Measurements from ENCODE around the gene RAE1.
A peak's percentile ranks its signal among the peaks of the same experiment; 100 is the strongest.

RAE1 gene, protein sequence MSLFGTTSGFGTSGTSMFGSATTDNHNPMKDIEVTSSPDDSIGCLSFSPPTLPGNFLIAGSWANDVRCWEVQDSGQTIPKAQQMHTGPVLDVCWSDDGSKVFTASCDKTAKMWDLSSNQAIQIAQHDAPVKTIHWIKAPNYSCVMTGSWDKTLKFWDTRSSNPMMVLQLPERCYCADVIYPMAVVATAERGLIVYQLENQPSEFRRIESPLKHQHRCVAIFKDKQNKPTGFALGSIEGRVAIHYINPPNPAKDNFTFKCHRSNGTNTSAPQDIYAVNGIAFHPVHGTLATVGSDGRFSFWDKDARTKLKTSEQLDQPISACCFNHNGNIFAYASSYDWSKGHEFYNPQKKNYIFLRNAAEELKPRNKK

DNA sequence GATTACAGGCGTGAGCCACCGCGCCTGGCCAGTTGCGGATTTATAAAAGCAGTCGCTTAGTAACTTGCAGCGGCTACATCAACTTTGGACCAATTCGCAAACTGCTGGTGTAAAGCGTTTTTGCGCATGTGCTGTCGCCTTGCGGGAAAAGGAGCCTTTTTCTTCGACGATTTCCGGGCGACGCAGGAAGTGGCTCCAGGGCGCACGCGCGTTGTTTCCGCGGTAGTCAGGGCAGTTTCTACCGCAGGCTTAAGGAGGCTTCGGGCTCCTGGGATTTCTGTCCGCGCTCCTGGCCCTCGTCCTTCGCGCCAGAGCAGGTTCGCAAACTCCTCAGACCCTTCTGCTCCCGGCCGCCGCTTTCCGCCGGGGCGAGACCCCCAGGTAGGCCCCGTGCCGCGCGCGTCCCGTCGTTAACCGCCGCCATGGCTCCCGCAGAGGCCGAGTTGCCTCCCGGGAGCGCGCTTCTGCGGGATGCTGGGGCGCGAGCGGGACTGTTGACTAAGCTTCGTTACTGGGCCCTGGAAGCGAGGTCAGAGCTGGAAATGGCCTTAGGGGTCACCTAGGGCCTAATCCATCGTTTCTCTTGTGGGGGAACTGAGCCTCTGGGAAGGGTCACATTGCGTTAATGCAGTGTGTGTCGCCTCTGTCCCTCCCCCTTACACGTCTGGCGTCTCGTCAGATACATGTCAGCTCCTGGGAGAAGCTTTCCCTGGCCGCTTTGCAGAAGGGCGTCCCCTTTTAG is at the start of gene RAE1:
Gene RAE1, plus strand, starts transcription at position 214 of the 742 bp plus-strand sequence. CDS start 2,784 bp downstream, outside the sequence.
- DNase-seq = peak; percentile 30

DNA sequence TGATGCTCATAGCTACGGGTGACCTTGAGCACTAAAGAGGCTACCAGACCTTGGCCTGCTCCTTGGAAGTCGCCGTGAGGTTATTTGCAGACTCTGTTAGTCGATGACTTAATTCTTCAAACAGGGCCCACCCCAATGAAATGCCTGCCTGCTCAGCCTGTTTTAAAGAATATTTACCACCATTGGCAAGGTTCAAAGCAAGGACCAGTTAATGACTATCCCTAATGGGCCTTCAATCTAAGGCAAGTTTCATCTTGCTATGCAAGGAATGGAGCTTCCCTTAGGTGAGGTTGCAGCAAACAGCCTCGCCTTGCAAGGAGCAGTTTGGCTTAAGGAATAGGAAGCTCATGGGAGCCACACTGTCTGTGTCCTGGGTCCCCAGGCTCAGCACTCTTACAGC is 44.3 kb upstream of the RAE1 start:
- DNase-seq = no peak

DNA sequence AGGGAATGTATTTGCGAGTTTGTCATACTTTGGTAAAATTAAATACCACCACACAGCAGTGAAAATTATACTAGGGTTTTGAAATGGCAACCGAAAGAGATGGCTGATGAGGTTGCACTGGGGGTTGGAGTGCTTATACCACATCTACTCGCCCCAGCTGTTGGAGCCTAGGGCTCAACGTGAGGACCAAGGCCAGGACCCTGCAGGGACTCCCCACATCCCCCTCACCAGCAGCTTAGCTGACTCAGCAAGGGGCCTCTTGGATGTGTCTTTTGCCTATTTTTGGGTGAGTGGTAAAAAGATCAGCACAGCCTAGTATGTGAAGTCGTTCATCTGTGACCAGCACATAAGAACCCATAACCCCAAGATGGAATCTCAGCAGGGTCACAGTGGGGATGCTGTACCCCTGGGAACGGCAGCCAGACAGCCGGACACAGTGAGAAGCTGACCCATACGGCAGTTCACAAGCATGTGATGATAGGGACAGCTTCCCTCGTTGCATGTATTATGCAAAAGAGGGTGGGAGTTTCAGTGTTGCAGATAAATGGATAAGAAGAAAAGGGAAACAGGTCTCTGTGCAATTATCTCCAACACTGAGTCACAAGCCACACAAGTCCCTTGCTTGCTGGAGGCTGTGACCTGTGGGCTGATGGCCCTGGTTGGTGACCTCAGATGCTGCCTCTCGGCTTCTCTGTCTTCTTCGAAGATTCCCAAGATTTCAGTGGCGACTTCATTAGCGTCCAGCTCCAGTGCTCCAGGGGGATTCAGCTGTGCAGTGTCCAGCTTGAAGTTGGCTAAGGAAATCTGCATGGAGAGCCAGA is 42.4 kb upstream of the RAE1 start:
- DNase-seq = no peak

DNA sequence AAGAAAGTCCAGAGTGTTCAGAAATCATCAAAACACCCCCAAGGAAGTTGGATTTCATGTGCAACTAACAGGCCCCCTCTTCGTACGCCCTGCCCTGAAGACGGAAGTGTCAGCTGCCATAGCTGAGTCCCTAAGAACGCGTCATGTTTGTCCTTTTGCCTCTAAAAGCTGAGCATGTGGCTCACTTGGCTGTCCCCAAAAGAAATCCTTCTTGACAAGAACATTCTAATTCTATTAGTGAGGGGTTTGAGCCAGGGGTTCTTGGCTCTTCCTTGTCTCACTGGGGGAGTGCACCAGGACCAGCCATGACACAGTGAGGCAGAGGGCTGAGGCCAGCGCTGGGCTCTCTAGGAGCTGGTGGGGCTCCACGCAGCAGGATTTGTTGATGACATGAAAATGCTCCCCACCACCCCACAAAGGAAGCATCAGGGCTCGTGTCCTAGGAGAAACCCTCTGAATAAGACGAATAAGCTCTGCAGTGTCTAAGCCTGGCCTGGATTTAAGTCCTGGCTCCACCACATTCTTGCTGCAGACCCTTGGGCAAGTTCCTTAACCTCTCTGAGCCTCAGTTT is 41.4 kb upstream of the RAE1 start:
- DNase-seq = no peak

DNA sequence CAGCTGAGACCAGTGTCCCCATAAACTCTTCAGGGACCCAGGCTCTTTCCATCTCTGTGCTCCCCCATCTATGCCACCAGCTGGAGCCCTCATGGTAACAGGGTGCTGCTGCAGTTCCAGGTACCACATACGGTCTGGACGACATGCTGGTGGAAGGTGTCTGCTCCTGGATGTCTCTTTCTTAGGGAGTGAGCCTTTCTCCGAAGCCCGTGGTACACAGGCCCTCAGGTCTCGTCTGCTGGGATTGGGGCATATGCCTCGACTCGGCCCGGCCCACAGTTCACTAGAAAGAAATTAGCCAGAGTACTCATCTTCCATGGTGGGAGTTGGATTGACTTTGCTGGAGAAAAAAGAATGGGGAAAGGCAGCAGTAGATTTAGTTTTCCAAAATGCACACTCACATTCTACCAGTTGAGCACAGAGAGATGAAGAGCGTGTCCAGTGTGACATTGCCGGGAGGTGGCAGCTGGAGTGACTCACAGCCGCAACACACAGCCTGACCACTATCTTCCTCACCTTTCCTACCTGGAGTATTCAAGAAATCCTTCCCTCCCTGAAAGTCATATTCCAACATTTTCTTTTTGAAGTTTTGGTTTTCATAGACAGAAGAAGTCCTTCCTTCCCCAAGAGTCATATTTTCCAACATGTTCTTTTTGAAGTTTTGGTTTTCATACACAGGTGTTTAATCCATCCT is 40.1 kb upstream of the RAE1 start:
- DNase-seq = no peak

DNA sequence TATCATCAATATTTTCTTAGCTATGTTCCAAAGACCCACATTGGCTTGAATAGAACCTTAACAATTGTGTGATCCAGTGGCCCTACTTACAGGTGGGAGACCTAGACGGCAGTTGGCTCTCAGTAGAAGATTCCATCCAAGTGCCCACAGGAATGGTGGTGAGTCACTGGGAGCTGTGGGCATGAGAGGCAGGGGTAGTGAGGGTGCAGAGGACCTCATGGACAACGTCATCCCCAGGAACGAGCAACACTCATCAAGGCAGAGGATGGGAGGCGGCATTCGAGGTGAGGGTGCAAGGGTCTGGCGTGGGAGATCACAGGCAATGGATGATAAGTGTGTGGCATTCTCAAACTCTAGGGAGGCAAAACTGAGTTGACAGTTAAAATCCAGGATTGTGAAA is 38.9 kb upstream of the RAE1 start:
- no peak for DNase-seq

DNA sequence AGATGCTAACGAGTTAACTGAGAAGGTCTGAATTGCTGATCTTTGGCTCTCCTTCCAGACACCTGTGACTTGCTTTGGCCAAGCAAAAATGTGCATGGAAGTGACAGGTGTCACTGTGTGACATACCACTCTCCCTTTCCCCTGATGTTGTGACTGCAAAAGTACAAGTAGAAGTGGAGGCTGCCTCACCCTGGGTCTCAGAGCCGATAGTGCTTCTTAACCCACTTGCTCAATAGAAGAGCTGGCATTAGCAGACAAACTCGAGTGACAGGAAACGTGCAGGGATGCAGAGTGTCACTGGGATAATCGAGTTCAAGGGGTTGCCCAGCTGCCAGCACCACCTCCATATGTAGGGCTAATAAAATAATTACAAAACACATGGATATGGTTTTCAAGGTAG is 37.8 kb upstream of the RAE1 start:
- no peak for DNase-seq

DNA sequence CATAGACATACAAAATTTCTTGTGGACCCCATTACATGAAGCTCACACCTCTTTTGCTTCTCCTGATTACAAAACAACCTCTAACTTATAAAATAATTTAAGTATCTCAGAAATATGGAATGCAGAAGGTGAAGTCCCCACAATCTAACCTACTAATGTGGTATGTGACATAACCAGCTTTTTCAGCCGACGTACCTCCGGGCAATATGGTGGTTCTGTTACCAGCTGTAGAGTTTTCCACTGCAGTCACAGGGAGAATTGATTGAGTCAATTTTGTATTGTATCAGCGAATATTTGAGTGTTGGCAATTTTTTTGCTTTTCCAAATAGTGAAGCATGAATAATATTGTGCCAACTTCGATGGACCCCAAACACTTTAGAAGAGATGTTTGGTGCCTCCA is 37.1 kb upstream of the RAE1 start:
- DNase-seq = no peak

DNA sequence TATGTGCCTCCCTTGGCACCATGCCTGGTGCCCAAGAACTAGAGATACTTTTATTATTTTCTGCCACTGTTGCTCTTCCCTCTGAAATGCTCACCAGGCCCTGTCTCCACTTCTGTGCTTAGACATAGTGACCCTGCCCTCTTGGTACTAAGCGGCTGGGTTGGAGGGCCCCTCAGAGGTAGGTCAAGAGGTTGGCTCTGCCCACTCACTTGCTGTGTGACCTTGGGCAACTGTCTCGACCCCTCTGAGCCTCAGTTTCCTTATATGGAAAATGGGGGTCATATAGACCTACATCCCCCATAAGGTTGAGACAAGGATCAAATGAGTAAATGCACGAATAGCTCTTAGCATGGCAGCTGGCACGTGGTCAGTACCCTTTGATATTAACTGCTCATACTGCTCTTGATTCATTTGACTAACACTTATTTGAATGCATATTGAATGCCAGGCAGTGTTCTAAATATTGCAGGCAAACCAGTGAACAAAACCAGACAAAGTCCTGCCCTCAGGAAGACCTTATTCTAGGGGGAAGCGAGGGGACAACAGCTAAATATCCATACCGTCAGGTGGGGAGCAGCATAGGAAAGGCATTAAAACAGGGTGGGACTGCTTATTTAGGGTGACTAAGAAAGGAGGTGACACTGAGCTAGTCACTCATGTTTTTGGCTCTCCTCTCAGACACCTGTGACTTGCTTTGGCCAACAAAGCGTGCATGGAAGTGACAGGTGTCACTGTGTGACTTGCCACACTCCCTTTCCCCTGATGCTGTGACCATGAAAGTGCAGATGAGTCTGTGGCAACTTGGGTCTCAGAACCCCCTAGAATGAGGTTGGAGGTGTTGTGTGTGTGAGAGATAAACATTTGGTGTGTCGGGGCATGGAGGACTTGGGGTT is 35.7 kb upstream of the RAE1 start:
- DNase-seq = no peak

DNA sequence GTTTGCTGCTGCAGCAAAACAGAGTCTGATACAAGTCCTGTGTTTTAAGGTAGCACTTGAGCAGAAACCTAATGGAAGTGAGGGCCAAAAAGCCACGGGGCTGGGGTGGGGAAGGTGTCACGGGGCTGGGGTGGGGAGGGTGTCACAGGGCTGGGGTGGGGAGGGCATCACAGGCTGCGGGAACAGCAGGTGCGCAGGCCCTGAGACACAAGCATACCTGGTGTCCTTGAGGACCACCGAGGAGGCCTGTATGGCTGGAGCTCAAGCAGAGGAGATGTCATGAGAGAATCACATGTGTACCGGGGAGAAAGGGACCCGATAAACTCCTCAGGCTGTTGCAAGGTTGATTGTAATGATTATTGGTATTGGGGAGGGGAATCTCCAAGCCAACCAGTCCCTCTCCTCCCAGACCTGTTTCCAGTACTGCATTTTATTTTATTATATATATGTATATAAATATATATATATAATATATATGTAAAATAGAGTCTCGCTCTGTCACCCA is 35.0 kb upstream of the RAE1 start:
- DNase-seq = no peak

DNA sequence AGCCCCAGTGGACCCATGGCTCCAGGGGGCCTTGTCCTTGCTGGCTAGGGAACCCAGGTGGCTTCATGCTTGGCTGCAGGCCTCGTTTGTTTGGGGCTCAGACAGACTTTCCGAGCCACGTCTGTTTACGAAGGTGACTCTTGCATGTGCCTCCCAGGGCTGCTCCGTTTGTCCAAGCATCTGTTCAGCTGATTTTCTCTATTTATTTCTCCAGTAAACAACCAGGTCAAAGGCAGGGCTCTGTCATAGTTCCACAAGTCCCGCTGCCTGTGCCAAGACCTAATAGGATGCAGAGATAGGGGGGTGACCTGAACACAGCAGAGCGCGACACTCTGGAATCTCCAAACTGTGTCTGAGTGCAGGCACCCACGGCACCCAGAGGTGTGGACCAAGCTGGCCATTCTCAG is 34.3 kb upstream of the RAE1 start:
- no peak for DNase-seq

DNA sequence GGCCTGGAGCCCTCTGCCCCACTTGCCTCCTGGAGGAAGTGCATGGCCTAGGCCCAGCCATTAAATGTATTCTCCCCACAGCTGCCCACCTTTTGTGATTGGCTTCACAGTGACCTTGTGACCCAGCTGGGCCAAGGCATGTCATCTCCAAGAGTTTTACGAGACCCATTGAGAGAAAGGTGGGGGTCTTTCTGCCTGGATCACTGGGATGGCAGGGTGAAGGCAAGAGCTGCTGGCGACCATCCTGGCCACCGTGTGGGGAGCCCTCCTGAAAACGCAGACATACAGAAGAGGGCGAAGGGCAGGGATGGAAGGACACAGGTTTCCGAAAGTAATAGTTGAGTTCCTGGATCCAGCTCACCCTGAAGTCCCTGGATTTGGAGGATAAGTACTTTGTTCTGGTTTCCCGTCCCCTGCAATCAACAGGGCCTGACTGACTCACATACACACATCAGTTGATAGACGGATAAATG is 33.7 kb upstream of the RAE1 start:
- no peak for DNase-seq

DNA sequence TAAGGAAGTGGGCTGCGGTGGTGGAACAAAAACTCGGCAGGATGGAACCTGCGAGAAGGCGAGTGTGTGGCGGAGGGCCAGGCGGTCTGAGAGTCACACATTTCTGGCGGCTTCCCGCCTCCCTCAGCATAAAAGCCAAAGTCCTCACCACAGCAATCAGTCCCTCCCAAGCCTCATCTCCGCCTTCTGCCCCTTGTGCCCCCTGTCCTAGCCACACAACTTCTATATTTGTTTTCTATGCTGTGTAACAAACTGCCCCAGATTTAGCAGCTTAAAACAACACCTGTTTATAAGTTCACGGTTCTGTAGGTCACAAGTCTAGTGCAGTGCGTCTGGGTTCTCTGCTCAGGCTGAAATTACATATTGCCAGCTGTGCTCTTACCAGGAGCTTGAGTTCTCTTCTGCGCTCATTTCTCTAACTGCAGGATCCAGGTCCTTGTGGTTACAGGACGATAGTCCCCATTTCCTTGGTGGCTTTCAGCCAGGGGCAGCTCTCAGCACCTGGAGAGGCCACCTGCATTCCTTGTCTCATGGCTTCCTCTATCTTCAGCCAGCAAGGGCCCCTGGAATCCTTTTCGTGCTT is 33.2 kb upstream of the RAE1 start:
- DNase-seq = no peak

DNA sequence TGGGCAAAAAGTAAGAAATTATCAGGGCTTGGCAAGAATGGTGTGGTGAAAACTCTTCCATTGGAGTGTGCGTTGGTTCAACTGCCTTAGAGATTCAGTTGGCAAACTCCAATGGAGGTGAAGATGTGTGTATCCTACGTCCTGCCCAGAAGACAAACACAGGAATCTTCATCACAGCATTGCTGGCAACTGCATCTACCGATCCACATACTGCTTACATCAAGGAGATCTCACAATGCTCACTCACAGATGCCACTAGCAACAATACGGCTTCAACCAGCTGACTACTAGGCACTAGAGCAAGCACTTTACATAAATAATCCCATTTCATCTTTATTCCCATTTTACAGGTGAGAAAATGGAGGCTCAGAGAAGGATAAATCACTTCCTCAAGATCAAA is 31.5 kb upstream of the RAE1 start:
- DNase-seq = no peak

DNA sequence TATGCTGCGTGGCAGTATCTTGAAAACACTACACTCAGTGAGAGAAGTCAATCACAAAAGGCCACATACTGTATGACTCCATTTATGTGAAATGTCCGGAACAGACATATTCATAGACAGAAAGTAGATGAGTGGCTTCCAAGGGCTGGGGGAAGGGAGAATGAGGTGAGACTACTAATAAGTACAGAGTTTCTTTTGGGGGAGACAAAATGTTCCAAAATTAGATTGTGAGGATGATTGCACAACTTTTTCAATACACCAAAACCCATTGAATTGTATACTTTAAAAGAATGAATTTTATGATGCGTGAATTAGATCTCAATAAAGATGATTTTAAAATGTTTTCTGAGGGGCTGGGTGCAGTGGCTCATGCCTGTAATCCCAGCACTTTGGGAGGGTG is 30.7 kb upstream of the RAE1 start:
- DNase-seq = no peak

DNA sequence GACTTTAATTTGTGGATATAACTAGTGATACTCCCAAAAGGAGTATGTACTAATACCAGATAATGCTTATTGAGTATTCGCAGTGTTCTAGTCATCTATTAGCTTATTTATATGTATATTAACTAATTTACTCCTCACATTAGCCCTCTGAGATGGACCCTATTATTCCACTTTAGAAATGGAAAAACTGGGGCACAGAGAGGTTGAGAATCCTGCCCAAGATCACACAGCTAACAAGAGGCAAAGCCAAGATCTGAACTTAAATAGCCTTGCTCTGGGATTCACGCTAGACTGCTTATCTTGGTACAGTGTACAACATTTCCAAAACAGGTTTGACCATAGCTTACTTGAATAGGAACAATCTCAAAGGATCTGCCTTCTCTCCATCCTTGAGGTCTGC is 29.9 kb upstream of the RAE1 start:
- DNase-seq = no peak

DNA sequence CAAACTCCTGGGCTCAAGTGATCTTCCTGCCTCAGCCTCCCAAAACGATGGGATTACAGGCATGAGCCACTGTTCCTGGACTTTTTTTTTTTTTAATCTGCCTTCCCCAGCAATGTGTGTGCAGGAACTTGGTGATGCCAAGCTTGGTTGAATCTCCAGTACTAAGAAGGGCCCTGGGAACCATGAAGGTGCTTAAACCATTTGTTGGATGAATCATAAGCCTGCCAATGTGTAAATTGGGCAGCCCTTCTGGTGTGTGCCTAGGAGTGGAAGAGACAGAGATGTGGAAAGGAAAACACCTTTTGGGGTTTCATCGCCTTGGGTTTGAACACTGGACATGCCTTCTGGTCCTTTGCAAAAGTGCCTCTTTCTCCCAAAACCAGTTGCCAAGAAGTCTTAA is 28.6 kb upstream of the RAE1 start:
- DNase-seq = no peak

DNA sequence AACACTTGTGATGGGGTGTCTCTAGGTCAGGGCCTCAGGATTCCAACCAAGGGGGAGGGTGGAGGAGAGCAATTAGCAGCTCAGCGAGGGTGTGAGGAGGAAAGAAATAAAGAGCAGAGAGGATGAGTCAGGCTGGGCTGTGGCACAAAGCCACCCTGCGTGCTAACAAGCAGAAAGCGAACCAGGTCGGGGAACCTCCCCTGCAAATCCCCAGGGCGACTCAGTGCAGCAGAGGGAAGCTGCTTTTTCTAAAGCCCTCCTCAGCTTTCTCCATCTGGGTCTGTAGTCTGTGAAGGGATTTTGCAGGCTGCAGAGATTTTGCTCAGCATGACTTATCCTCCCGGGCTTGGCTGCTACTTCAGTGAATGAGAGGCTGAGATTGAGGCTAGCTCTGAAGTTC is 28.0 kb upstream of the RAE1 start:
- no peak for DNase-seq

DNA sequence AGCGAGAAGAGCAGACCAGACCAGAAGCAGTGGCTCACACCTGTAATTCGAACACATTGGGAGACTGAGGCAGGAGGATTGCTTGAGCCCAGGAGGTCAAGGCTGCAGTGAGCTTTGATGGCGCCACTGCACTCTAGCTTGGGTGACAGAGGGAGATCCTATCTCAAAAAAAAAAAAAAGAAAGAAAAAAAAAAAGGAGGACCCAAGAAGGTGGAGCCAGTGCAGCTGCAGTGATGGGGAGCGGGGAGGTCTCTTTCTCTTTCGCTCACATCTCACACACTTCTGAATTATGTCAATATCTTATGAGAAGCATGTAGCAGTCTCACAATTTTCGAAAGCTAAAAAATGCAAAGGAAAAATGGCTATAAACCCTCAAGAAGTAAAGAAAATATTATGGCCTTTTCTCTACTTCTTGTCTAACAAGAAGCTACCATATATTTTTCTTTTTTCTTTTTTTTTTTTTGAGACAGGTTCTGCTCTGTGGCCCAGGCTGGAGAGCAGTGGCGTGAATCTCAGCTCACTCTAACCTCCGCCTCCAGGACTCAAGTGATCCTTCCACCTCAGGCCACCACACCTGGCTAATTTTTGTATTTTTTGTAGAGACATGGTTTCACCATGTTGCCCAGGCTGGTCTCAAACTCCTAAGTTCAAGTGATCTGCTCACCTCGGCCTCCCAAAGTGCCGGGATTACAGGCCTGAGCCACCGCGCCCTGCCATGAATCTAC is 25.3 kb upstream of the RAE1 start:
- no peak for DNase-seq
